HepG2 (cell line): ENCODE results near the gene VANGL2. TPM values are rescaled to one million over a fixed set of nuclear protein-coding genes. Genes with fewer than 3 reads are reported as not detected.

ENCODE experiments used
- ATAC-seq: fragments of 200-7000 bp; cut with Tn5 transposase; 3 replicates; pipeline ENCODE4 v1.9.1; 2020; ENCODE audit warnings: mild to moderate bottlenecking, moderate library complexity
- BruUV-seq: library from RNA; stranded (reverse); fragments of 400-500 nt; replicated peaks from 2 replicates; lab custom pipeline; 2021; lab: Mats Ljungman, UMichigan
- CTCF ChIA-PET: fragments of 300-600 bp; formaldehyde crosslinking; extraction: SDS; loops from one replicate; lab custom pipeline; 2021; ENCODE audit warnings: low total read pairs, inconsistent platforms, low intra/inter-chr PET ratio; lab: Yijun Ruan, JAX
- POLR2A ChIA-PET: fragments of 350-600 bp; sonication (Branson Sonifier 250); formaldehyde crosslinking; loops from one replicate; lab custom pipeline; 2020; ENCODE audit warnings: antibody characterized with exemption, inconsistent platforms; lab: Yijun Ruan, JAX
- DNase-seq: peaks from one replicate; pipeline ENCODE4 v3.0.0-alpha.2; 2015; ENCODE audit warnings: low spot score
- FAIRE-seq: peaks from 3 replicates; lab custom pipeline; 2011; peaks lifted over from hg19 to GRCh38; lab: Jason Lieb, UNC
- H2AFZ ChIP-seq: one replicate; pipeline ENCODE4 v1.6.1; 2011; ENCODE audit warnings: low read length, inconsistent platforms
- H3K27ac ChIP-seq: fragments of 300-600 bp; 3 replicates; pipeline ENCODE4 v1.8.0; 2011; ENCODE audit warnings: mixed run types, mild to moderate bottlenecking, mixed read lengths, low read length, inconsistent platforms; ENCODE audit not compliant: insufficient read depth; ENCODE audit errors: extremely low read length
- H3K27me3 ChIP-seq, 2 experiments: fragments of 200-600 bp in 1 of 2; 2 replicates in 1 of 2; 3 replicates in 1 of 2; pipeline versions ENCODE4 v1.6.0 to v1.8.0; 2011; ENCODE audit warnings: low read length in 2 of 2, mild to moderate bottlenecking in 2 of 2, moderate library complexity in 2 of 2, inconsistent platforms in 1 of 2; ENCODE audit not compliant: insufficient read depth in 2 of 2, control insufficient read depth in 1 of 2
- H3K36me3 ChIP-seq, 2 experiments: fragments of 200-600 bp in 1 of 2; replicated peaks in 1 of 2; 2 replicates in 1 of 2; 3 replicates in 1 of 2; pipeline versions ENCODE4 v1.5.1 to v1.8.0; 2011; ENCODE audit warnings: low read length in 2 of 2, inconsistent platforms in 1 of 2; ENCODE audit not compliant: insufficient read depth in 2 of 2, control insufficient read depth in 1 of 2
- H3K4me1 ChIP-seq: 2 replicates; pipeline ENCODE4 v1.5.1; 2012; ENCODE audit warnings: low read length, inconsistent platforms; ENCODE audit not compliant: insufficient read depth
- H3K4me2 ChIP-seq: 2 replicates; pipeline ENCODE4 v1.6.0; 2011; ENCODE audit warnings: low read depth, low read length, inconsistent platforms
- H3K4me3 ChIP-seq, 3 experiments: fragments of 200-600 bp in 1 of 3; sonication (generic), shearing (Covaris generic) in 1 of 3; replicated peaks in 1 of 3; 2 replicates each; pipeline ENCODE4 v1.5.1; 2011 to 2016; ENCODE audit warnings: low read length in 3 of 3, inconsistent platforms in 2 of 3, low read depth in 2 of 3, mild to moderate bottlenecking in 2 of 3, control low read depth in 1 of 3, mixed read lengths in 1 of 3; ENCODE audit not compliant: insufficient read depth in 1 of 3
- H3K79me2 ChIP-seq: one replicate; pipeline ENCODE4 v1.6.1; 2011; ENCODE audit warnings: low read length, inconsistent platforms; ENCODE audit not compliant: insufficient read depth
- H3K9ac ChIP-seq: 2 replicates; pipeline ENCODE4 v1.6.0; 2011; ENCODE audit warnings: mild to moderate bottlenecking, low read depth, low read length, inconsistent platforms; ENCODE audit not compliant: insufficient read depth
- H3K9me3 ChIP-seq: 2 replicates; pipeline ENCODE4 v1.5.1; 2012; ENCODE audit warnings: mild to moderate bottlenecking, low read length
- H4K20me1 ChIP-seq: 2 replicates; pipeline ENCODE4 v1.6.0; 2011; ENCODE audit warnings: inconsistent platforms, mild to moderate bottlenecking, low read length, moderate library complexity; ENCODE audit not compliant: insufficient read depth
- ATF7 ChIP-seq, 2 experiments: fragments of 450-650 bp in 1 of 2; sonication (generic) in 1 of 2; formaldehyde crosslinking in 1 of 2; IDR thresholded peaks; 2 replicates each; pipeline versions ENCODE4 v1.4.0 to v1.6.1; 2016 to 2020; ENCODE audit warnings: antibody characterized with exemption in 1 of 2, mild to moderate bottlenecking in 1 of 2, missing genetic modification reagents in 1 of 2
- CTCF ChIP-seq: sonication (generic); formaldehyde crosslinking; IDR thresholded peaks from 2 replicates; pipeline ENCODE4 v1.5.0; 2020; ENCODE audit warnings: mild to moderate bottlenecking, missing genetic modification reagents, moderate library complexity
- GMEB1 ChIP-seq: sonication (generic); formaldehyde crosslinking; IDR thresholded peaks from 2 replicates; pipeline ENCODE4 v1.5.1; 2020; ENCODE audit warnings: missing genetic modification reagents, mild to moderate bottlenecking, borderline replicate concordance
- KLF13 ChIP-seq: sonication (generic); formaldehyde crosslinking; IDR thresholded peaks from 2 replicates; pipeline ENCODE4 v1.4.0; 2020; ENCODE audit warnings: mild to moderate bottlenecking, missing genetic modification reagents
- MTA3 ChIP-seq: sonication (generic); formaldehyde crosslinking; IDR thresholded peaks from 2 replicates; pipeline ENCODE4 v1.4.0; 2020; ENCODE audit warnings: missing genetic modification reagents
- RAD21 ChIP-seq: fragments of 450-650 bp; formaldehyde crosslinking; IDR thresholded peaks from 2 replicates; pipeline ENCODE4 v1.5.0; 2020; ENCODE audit warnings: mild to moderate bottlenecking
- SMC3 ChIP-seq: IDR thresholded peaks from 2 replicates; pipeline ENCODE4 v1.6.1; 2011; ENCODE audit warnings: low read length, improper control_type of control experiment
- STAG1 ChIP-seq: sonication (generic); formaldehyde crosslinking; IDR thresholded peaks from 2 replicates; pipeline ENCODE4 v1.4.0; 2020; ENCODE audit warnings: missing genetic modification reagents
- ZFP36 ChIP-seq: fragments of 150-350 bp; IDR thresholded peaks from 2 replicates; pipeline ENCODE4 v1.6.1; 2018; ENCODE audit warnings: borderline replicate concordance, low read length, low read depth; ENCODE audit not compliant: partially characterized antibody
- ZFP62 ChIP-seq: sonication (generic); formaldehyde crosslinking; IDR thresholded peaks from 2 replicates; pipeline ENCODE4 v1.4.0; 2020; ENCODE audit warnings: missing genetic modification reagents
- ZMAT3 ChIP-seq: sonication (generic); formaldehyde crosslinking; conservative IDR thresholded peaks from 2 replicates; pipeline ENCODE4 v1.7.0; 2021; ENCODE audit warnings: missing genetic modification reagents
- ZNF235 ChIP-seq: sonication (generic); formaldehyde crosslinking; IDR thresholded peaks from 2 replicates; pipeline ENCODE4 v1.8.1; 2023; ENCODE audit warnings: mild to moderate bottlenecking, missing genetic modification reagents, borderline replicate concordance
- ZNF335 ChIP-seq: sonication (generic); formaldehyde crosslinking; IDR thresholded peaks from 2 replicates; pipeline ENCODE4 v1.4.0; 2020; ENCODE audit warnings: missing genetic modification reagents
- ZNF709 ChIP-seq: sonication (generic); formaldehyde crosslinking; IDR thresholded peaks from 2 replicates; pipeline ENCODE4 v1.5.0; 2020; ENCODE audit warnings: mild to moderate bottlenecking, missing genetic modification reagents
- ZNF75D ChIP-seq: sonication (generic); formaldehyde crosslinking; IDR thresholded peaks from 2 replicates; pipeline ENCODE4 v1.8.1; 2023; ENCODE audit warnings: missing genetic modification reagents, mild to moderate bottlenecking, borderline replicate concordance
- WGBS: methylation state at CpG from one replicate; pipeline ENCODE4 v1.1.6; 2017; ENCODE audit warnings: low lambda C conversion rate; 5-methylcytosine and 5-hydroxymethylcytosine counted together
- in situ Hi-C: cut with HindIII; loops from 2 replicates; pipeline ENCODE4 v1.10.0; 2017; ENCODE audit warnings: low pct_unique_long_range_greater_than_20kb; ENCODE audit not compliant: extremely low pct_ligation_motif_present
- intact Hi-C: fragments of 100-400 bp; cut with micrococcal nuclease; formaldehyde crosslinking; loops from one replicate; pipeline ENCODE4 v1.10.0; 2022; ENCODE audit not compliant: unreplicated experiment
- polyA plus RNA-seq, 8 experiments: library from polyadenylated mRNA; depleted of rRNA in 3 of 8; stranded (reverse) in 7 of 8; unstranded in 1 of 8; fragments of >200 nt; fragmentation: Illumina TruSeq in 4 of 8; extraction: Trizol in 4 of 8; gene quantifications; 2 replicates each; pipeline versions ENCODE4 v1.2.1 to v1.2.3, GENCODE V29; 2011 to 2016; ENCODE audit warnings: low read depth in 4 of 8, missing spikeins in 1 of 8, mixed read lengths in 1 of 8; ENCODE audit not compliant: insufficient read depth in 1 of 8
- total RNA-seq, 5 experiments: library from RNA; depleted of rRNA; stranded (reverse); fragments of >200 nt; fragmentation: Illumina TruSeq; extraction: Trizol; gene quantifications; 2 replicates each; pipeline ENCODE4 v1.2.3, GENCODE V29; 2016; ENCODE audit warnings: low read depth in 1 of 5

Gene VANGL2
- total and polyA plus RNA-seq, 2 of the 13 experiments (the other 11 are each of a cell fraction or from before 2014, with no cell fraction given), result 0.09 TPM; not detected in 1

- DNase-seq (no peak), ATAC-seq (no peak), FAIRE-seq (no peak)
- H3K4me3 ChIP-seq, result no peak overlapping the region
- no peaks in the 10 kb centered on the region for H3K9me3 ChIP-seq
- H3K36me3 ChIP-seq, result no peaks in the 10 kb centered on the region
- BruUV-seq, result no TSS peak
- H3K27me3 ChIP-seq, result no peaks in the 10 kb centered on the region; a peak in 1 of 5 replicates
- no peak for TF ChIP-seq ZNF75D (CRISPR knock-in tag)
- peak; percentile 36; the same call in 1 of the 2 replicates for TF ChIP-seq ATF7 (IDR thresholded peaks at IDR 0.05)
- no peak for TF ChIP-seq ATF7 (CRISPR knock-in tag; IDR thresholded peaks at IDR 0.05)
- no peak overlapping the region for H3K27ac ChIP-seq
- in situ Hi-C loops, result loop anchor here (5.0 kb wide), 1 partner anchor 179 kb away; no protein-coding TSS in a partner anchor
- intact Hi-C loops, result loop anchor here (1.0 kb wide), 1 partner anchor 179 kb away; no protein-coding TSS in a partner anchor
- POLR2A ChIA-PET, result no interaction called here
- CTCF ChIA-PET, result interaction anchor here (1.1 to 2.5 kb wide), 3 partner anchors 67 to 180 kb away, joined by 3 to 37 read pairs (median 3); no protein-coding TSS in a partner anchor
- H2AFZ ChIP-seq, result no peak overlapping the region
- WGBS, result 73% methylated on average over 8 of the region's 8 CpGs
- H3K79me2 ChIP-seq, result no peaks in the 10 kb centered on the region
- H4K20me1 ChIP-seq, result no peaks in the 10 kb centered on the region
- H3K9ac ChIP-seq, result no peak overlapping the region
- H3K4me1 ChIP-seq, result no peaks in the 10 kb centered on the region
- H3K4me2 ChIP-seq, result no peak overlapping the region
These were observed 27.7 kb downstream of the VANGL2 start for GRCh38 chr1:160428053-160428452.

- ChIA-PET CTCF (interaction anchor here (1.1 to 2.5 kb wide), 3 partner anchors 66 to 179 kb away, joined by 3 to 37 read pairs (median 3); no protein-coding TSS in a partner anchor), POLR2A (no interaction called here)
- ATAC-seq (peak; percentile 80), DNase-seq (no peak), FAIRE-seq (peak; percentile 58)
- 42% methylated on average over 1 of the region's 1 CpG for WGBS
- intact Hi-C loops (loop anchor here (1.0 kb wide), 1 partner anchor 179 kb away; no protein-coding TSS in a partner anchor), in situ Hi-C loops (loop anchor here (5.0 kb wide), 1 partner anchor 179 kb away; no protein-coding TSS in a partner anchor)
- H3K4me3 ChIP-seq, result no peak overlapping the region
- no peak overlapping the region for H3K27ac ChIP-seq
- no peaks in the 10 kb centered on the region for H3K36me3 ChIP-seq
- BruUV-seq, result no TSS peak
- TF ChIP-seq ZFP62 (CRISPR knock-in tag) (no peak), CTCF (CRISPR knock-in tag) (peak; percentile 72), ZNF235 (CRISPR knock-in tag) (no peak), ZNF335 (CRISPR knock-in tag) (no peak), ZNF709 (CRISPR knock-in tag) (no peak), GMEB1 (CRISPR knock-in tag) (no peak), STAG1 (CRISPR knock-in tag) (peak; percentile 86), MTA3 (no peak), ZFP36 (no peak), SMC3 (peak; percentile 85), ZMAT3 (CRISPR knock-in tag) (no peak), RAD21 (CRISPR knock-in tag) (0 out of 2 replicates have a peak, but pooled peaks have one; percentile 39), KLF13 (CRISPR knock-in tag) (no peak)
- no peak overlapping the region for H3K9ac ChIP-seq
- H3K9me3 ChIP-seq, result no peaks in the 10 kb centered on the region
- no peak overlapping the region for H3K4me2 ChIP-seq
- no peaks in the 10 kb centered on the region; a peak in 1 of 5 replicates for H3K27me3 ChIP-seq
- no peaks in the 10 kb centered on the region for H3K79me2 ChIP-seq
- no peaks in the 10 kb centered on the region for H4K20me1 ChIP-seq
- no peak overlapping the region for H2AFZ ChIP-seq
- H3K4me1 ChIP-seq, result no peaks in the 10 kb centered on the region
These were observed 28.3 kb downstream of the VANGL2 start for GRCh38 chr1:160428655-160429054.
